GM12874 (cell line): ENCODE data around the gene CPNE4.

Experiments used
- CTCF ChIP-seq: IDR thresholded peaks from 2 replicates; pipeline ENCODE4 v1.5.1; 2011; ENCODE audit warnings: low read depth, mild to moderate bottlenecking, control low read depth, low read length, moderate library complexity; ENCODE audit not compliant: insufficient read depth

The CPNE4 gene

GRCh38 chr3:131914090-131914691 is 120.6 kb downstream of the CPNE4 start:
- no peak for TF ChIP-seq CTCF

GRCh38 chr3:131912255-131912654 is 122.6 kb downstream of the CPNE4 start:
- TF ChIP-seq CTCF: no peak

- TF ChIP-seq CTCF: no peak
Observed at GRCh38 chr3:131907796-131908195, 127.0 kb downstream of the CPNE4 start.

- TF ChIP-seq CTCF: no peak
Observed at GRCh38 chr3:131903988-131904415, 130.8 kb downstream of the CPNE4 start.

GRCh38 chr3:131901686-131902085 is 133.1 kb downstream of the CPNE4 start:
- TF ChIP-seq CTCF: no peak

GRCh38 chr3:131900891-131901290 is 133.9 kb downstream of the CPNE4 start:
- no peak for TF ChIP-seq CTCF

- TF ChIP-seq CTCF: no peak
Observed at GRCh38 chr3:131899021-131899420, 135.8 kb downstream of the CPNE4 start.
